ENCODE results near the gene PTOV1.

PTOV1 gene

GRCh38 chr19:49802836-49803528, 48.0 kb upstream of the PTOV1 start:
- H3K18ac ChIP-seq (ENCODE audit: low read depth in 1 of 2, low read length in 2 of 2): no peak overlapping the region
- H2BK5ac ChIP-seq (ENCODE audit: low read depth, low read length, poor library complexity, severe bottlenecking): no peak overlapping the region
- no peak overlapping the region for H3K23ac ChIP-seq (ENCODE audit: low read length in 2 of 2)
- peak overlapping the region; percentile 11 for H4K91ac ChIP-seq (ENCODE audit: low read length)
- no peak overlapping the region for H2BK12ac ChIP-seq (ENCODE audit: low read length in 2 of 2)
- H2BK15ac ChIP-seq (ENCODE audit: low read depth, poor library complexity, severe bottlenecking): no peak overlapping the region
- H2AK5ac ChIP-seq (ENCODE audit: low read length, severe bottlenecking): no peak overlapping the region
- H3K79me1 ChIP-seq (replicated peaks; ENCODE audit: low read length, poor library complexity, severe bottlenecking): peaks cover 20% of the 10 kb centered on the region
- no peak overlapping the region for H2BK120ac ChIP-seq (ENCODE audit: low read depth, low read length)
- H3K4me3 ChIP-seq (ENCODE audit: insufficient read depth in 1 of 2, low read depth in 1 of 2, low read length in 2 of 2): no peak overlapping the region
- H4K8ac ChIP-seq (ENCODE audit: low read length): no peak overlapping the region
- no peaks in the 10 kb centered on the region for H3K27me3 ChIP-seq (ENCODE audit: control insufficient read depth in 1 of 2, insufficient read depth in 1 of 2, low read length in 2 of 2)
- no peak overlapping the region for H2AFZ ChIP-seq (ENCODE audit: low read depth, low read length)
- H3K9ac ChIP-seq (ENCODE audit: low read length): peak overlapping the region; percentile 38
- H3K9me3 ChIP-seq (ENCODE audit: control insufficient read depth, low read length): no peaks in the 10 kb centered on the region
- H3K4me1 ChIP-seq (ENCODE audit: control insufficient read depth, insufficient read depth, low read depth, low read length): peaks cover 3% of the 10 kb centered on the region
- H3K27ac ChIP-seq (ENCODE audit: low read length, poor library complexity, severe bottlenecking): no peak overlapping the region
- WGBS: 92% methylated on average over 22 of the region's 24 CpGs
- DNase-seq: no peak
- H3K14ac ChIP-seq (ENCODE audit: low read length in 2 of 2): no peak overlapping the region
- H3K4ac ChIP-seq (ENCODE audit: low read depth in 1 of 2, low read length in 2 of 2): no peak overlapping the region
- H3K4me2 ChIP-seq (ENCODE audit: low read length, poor library complexity, severe bottlenecking): no peak overlapping the region
- peaks cover 84 to 99% of the 10 kb centered on the region in 2 experiments for H3K36me3 ChIP-seq (ENCODE audit: control insufficient read depth in 1 of 2, insufficient read depth in 2 of 2, low read depth in 1 of 2, low read length in 2 of 2)

GRCh38 chr19:49803529-49803856, 47.5 kb upstream of the PTOV1 start:
- H3K14ac ChIP-seq (ENCODE audit: low read length in 2 of 2): no peak overlapping the region
- H3K9ac ChIP-seq (ENCODE audit: low read length): no peak overlapping the region
- no peak overlapping the region for H2BK12ac ChIP-seq (ENCODE audit: low read length in 2 of 2)
- no peak overlapping the region for H3K4ac ChIP-seq (ENCODE audit: low read depth in 1 of 2, low read length in 2 of 2)
- no peak for DNase-seq
- no peak overlapping the region for H4K8ac ChIP-seq (ENCODE audit: low read length)
- no peak overlapping the region for H3K27ac ChIP-seq (ENCODE audit: low read length, poor library complexity, severe bottlenecking)
- 96% methylated on average over 6 of the region's 6 CpGs for WGBS
- H2BK120ac ChIP-seq (ENCODE audit: low read depth, low read length): no peak overlapping the region
- peaks cover 82 to 99% of the 10 kb centered on the region in 2 experiments for H3K36me3 ChIP-seq (ENCODE audit: control insufficient read depth in 1 of 2, insufficient read depth in 2 of 2, low read depth in 1 of 2, low read length in 2 of 2)
- peak overlapping the region; percentile 11 for H4K91ac ChIP-seq (ENCODE audit: low read length)
- no peak overlapping the region for H2BK15ac ChIP-seq (ENCODE audit: low read depth, poor library complexity, severe bottlenecking)
- peaks cover 15% of the 10 kb centered on the region for H3K79me1 ChIP-seq (replicated peaks; ENCODE audit: low read length, poor library complexity, severe bottlenecking)
- H2AK5ac ChIP-seq (ENCODE audit: low read length, severe bottlenecking): no peak overlapping the region
- no peak overlapping the region for H3K4me3 ChIP-seq (ENCODE audit: insufficient read depth in 1 of 2, low read depth in 1 of 2, low read length in 2 of 2)
- H3K23ac ChIP-seq (ENCODE audit: low read length in 2 of 2): no peak overlapping the region
- H2AFZ ChIP-seq (ENCODE audit: low read depth, low read length): no peak overlapping the region
- H3K4me1 ChIP-seq (ENCODE audit: control insufficient read depth, insufficient read depth, low read depth, low read length): peaks cover 7% of the 10 kb centered on the region
- H3K4me2 ChIP-seq (ENCODE audit: low read length, poor library complexity, severe bottlenecking): no peak overlapping the region
- H2BK5ac ChIP-seq (ENCODE audit: low read depth, low read length, poor library complexity, severe bottlenecking): no peak overlapping the region
- H3K9me3 ChIP-seq (ENCODE audit: control insufficient read depth, low read length): no peaks in the 10 kb centered on the region
- no peak overlapping the region for H3K18ac ChIP-seq (ENCODE audit: low read depth in 1 of 2, low read length in 2 of 2)
- no peaks in the 10 kb centered on the region for H3K27me3 ChIP-seq (ENCODE audit: control insufficient read depth in 1 of 2, insufficient read depth in 1 of 2, low read length in 2 of 2)

DNA sequence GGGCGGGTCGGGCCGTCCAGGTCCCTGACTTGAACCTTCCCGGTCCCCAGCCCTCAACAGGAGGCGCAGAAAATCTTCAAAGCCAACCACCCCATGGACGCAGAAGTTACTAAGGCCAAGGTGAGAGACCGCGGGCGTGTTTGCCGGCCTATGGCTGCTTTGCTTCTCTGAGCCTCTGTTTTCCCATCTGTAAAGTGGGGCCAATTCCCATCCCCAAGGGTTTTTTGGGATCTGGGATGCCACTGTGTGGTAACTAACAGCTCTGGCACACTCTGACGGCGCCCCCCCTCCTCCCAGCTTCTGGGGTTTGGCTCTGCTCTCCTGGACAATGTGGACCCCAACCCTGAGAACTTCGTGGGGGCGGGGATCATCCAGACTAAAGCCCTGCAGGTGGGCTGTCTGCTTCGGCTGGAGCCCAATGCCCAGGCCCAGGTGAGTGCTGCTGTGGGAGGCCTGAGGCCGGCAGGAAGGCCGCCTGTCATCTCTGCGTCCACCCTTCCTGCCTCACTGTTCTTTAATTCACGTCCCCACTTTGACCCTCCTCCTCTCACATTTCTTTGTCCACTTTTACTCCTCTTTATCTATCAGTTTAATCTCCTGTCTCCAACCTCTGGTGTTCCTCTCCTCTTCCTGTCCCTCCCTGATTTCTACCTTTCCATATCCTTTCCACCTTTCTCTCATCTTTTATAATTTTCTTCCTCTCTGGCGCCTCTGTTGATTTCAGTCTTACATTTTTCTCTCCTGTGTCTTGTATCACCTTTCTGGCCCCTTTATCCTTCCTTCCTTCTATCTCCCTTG, 44.9 kb upstream of the PTOV1 start:
- H3K23ac ChIP-seq (ENCODE audit: low read length in 2 of 2): no peak overlapping the region
- H3K18ac ChIP-seq (ENCODE audit: low read depth in 1 of 2, low read length in 2 of 2): no peak overlapping the region
- H3K4me2 ChIP-seq (ENCODE audit: low read length, poor library complexity, severe bottlenecking): no peak overlapping the region
- H3K14ac ChIP-seq (ENCODE audit: low read length in 2 of 2): no peak overlapping the region
- H3K27me3 ChIP-seq (ENCODE audit: control insufficient read depth in 1 of 2, insufficient read depth in 1 of 2, low read length in 2 of 2): no peaks in the 10 kb centered on the region
- DNase-seq: no peak
- peaks cover 57 to 78% of the 10 kb centered on the region in 2 experiments for H3K36me3 ChIP-seq (ENCODE audit: control insufficient read depth in 1 of 2, insufficient read depth in 2 of 2, low read depth in 1 of 2, low read length in 2 of 2)
- H2BK120ac ChIP-seq (ENCODE audit: low read depth, low read length): no peak overlapping the region
- no peak overlapping the region for H2AFZ ChIP-seq (ENCODE audit: low read depth, low read length)
- H3K79me1 ChIP-seq (replicated peaks; ENCODE audit: low read length, poor library complexity, severe bottlenecking): peaks cover 7% of the 10 kb centered on the region
- no peak overlapping the region for H3K27ac ChIP-seq (ENCODE audit: low read length, poor library complexity, severe bottlenecking)
- no peak overlapping the region for H3K9ac ChIP-seq (ENCODE audit: low read length)
- H3K9me3 ChIP-seq (ENCODE audit: control insufficient read depth, low read length): no peaks in the 10 kb centered on the region
- H3K4ac ChIP-seq (ENCODE audit: low read depth in 1 of 2, low read length in 2 of 2): no peak overlapping the region
- no peak overlapping the region for H3K4me3 ChIP-seq (ENCODE audit: insufficient read depth in 1 of 2, low read depth in 1 of 2, low read length in 2 of 2)
- H2BK5ac ChIP-seq (ENCODE audit: low read depth, low read length, poor library complexity, severe bottlenecking): no peak overlapping the region
- no peak overlapping the region for H4K91ac ChIP-seq (ENCODE audit: low read length)
- no peak overlapping the region for H4K8ac ChIP-seq (ENCODE audit: low read length)
- no peak overlapping the region for H2AK5ac ChIP-seq (ENCODE audit: low read length, severe bottlenecking)
- no peak overlapping the region for H2BK15ac ChIP-seq (ENCODE audit: low read depth, poor library complexity, severe bottlenecking)
- no peak overlapping the region for H2BK12ac ChIP-seq (ENCODE audit: low read length in 2 of 2)
- WGBS: 86% methylated on average over 20 of the region's 20 CpGs
- peaks cover 17% of the 10 kb centered on the region for H3K4me1 ChIP-seq (ENCODE audit: control insufficient read depth, insufficient read depth, low read depth, low read length)

- Histone ChIP-seq H4K91ac (ENCODE audit: low read length) (no peak overlapping the region), H2AFZ (ENCODE audit: low read depth, low read length) (no peak overlapping the region), H2BK120ac (ENCODE audit: low read depth, low read length) (no peak overlapping the region), H2BK12ac (ENCODE audit: low read length in 2 of 2) (no peak overlapping the region), H3K9ac (ENCODE audit: low read length) (no peak overlapping the region), H3K18ac (ENCODE audit: low read depth in 1 of 2, low read length in 2 of 2) (no peak overlapping the region), H3K27ac (ENCODE audit: low read length, poor library complexity, severe bottlenecking) (no peak overlapping the region), H3K14ac (ENCODE audit: low read length in 2 of 2) (no peak overlapping the region), H3K4ac (ENCODE audit: low read depth in 1 of 2, low read length in 2 of 2) (no peak overlapping the region), H3K27me3 (ENCODE audit: control insufficient read depth in 1 of 2, insufficient read depth in 1 of 2, low read length in 2 of 2) (no peaks in the 10 kb centered on the region), H2BK15ac (ENCODE audit: low read depth, poor library complexity, severe bottlenecking) (no peak overlapping the region), H3K36me3 (ENCODE audit: control insufficient read depth in 1 of 2, insufficient read depth in 2 of 2, low read depth in 1 of 2, low read length in 2 of 2) (peaks cover 54 to 74% of the 10 kb centered on the region in 2 experiments), H3K4me1 (ENCODE audit: control insufficient read depth, insufficient read depth, low read depth, low read length) (peaks cover 17% of the 10 kb centered on the region), H2AK5ac (ENCODE audit: low read length, severe bottlenecking) (no peak overlapping the region), H3K9me3 (ENCODE audit: control insufficient read depth, low read length) (no peaks in the 10 kb centered on the region), H3K79me1 (replicated peaks; ENCODE audit: low read length, poor library complexity, severe bottlenecking) (peaks cover 6% of the 10 kb centered on the region), H3K23ac (ENCODE audit: low read length in 2 of 2) (no peak overlapping the region), H4K8ac (ENCODE audit: low read length) (no peak overlapping the region), H3K4me2 (ENCODE audit: low read length, poor library complexity, severe bottlenecking) (no peak overlapping the region), H3K4me3 (ENCODE audit: insufficient read depth in 1 of 2, low read depth in 1 of 2, low read length in 2 of 2) (no peak overlapping the region), H2BK5ac (ENCODE audit: low read depth, low read length, poor library complexity, severe bottlenecking) (no peak overlapping the region)
- DNase-seq: no peak
- WGBS: 93% methylated on average over 7 of the region's 8 CpGs
Measured at GRCh38 chr19:49806620-49806959, 44.4 kb upstream of the PTOV1 start.
